GM12878 (cell line): ENCODE data around the gene LY6G5B. TPM values are rescaled to one million over a fixed set of nuclear protein-coding genes. Genes with fewer than 3 reads are reported as not detected.
A peak's percentile ranks its signal among the peaks of the same experiment; 100 is the strongest.

Experiments used
- ATAC-seq: fragments of 200-7000 bp; cut with Tn5 transposase; 3 replicates; pipeline ENCODE4 v1.9.1; 2020; ENCODE audit warnings: mild to moderate bottlenecking, moderate library complexity
- BruUV-seq: library from RNA; stranded (reverse); fragments of 400-500 nt; replicated peaks from 2 replicates; lab custom pipeline; 2021; lab: Mats Ljungman, UMichigan
- CTCF ChIA-PET: fragments of 300-600 bp; sonication (Branson Sonifier 250); formaldehyde crosslinking; extraction: SDS; loops from one replicate; lab custom pipeline; 2021; ENCODE audit warnings: inconsistent platforms; lab: Yijun Ruan, JAX
- POLR2A ChIA-PET: fragments of 350-600 bp; formaldehyde crosslinking; extraction: SDS; loops from one replicate; lab custom pipeline; 2021; ENCODE audit warnings: inconsistent platforms; lab: Charles Lee
- RAD21 ChIA-PET: fragments of 300-600 bp; sonication (Branson Sonifier 250); formaldehyde crosslinking; loops from one replicate; lab custom pipeline; 2023; ENCODE audit warnings: antibody characterized with exemption; ENCODE audit not compliant: unreplicated experiment; lab: Charles Lee
- SMC1A ChIA-PET: fragments of 300-600 bp; sonication (Branson Sonifier 250); formaldehyde crosslinking; loops from one replicate; lab custom pipeline; 2023; ENCODE audit not compliant: unreplicated experiment, uncharacterized antibody; lab: Charles Lee
- DNase-seq: peaks from one replicate; pipeline ENCODE4 v3.0.0-alpha.2; 2011; ENCODE audit warnings: low read depth, low spot score
- FAIRE-seq: peaks from 3 replicates; lab custom pipeline; 2011; peaks lifted over from hg19 to GRCh38; lab: Jason Lieb, UNC
- H2AFZ ChIP-seq: 2 replicates; pipeline ENCODE4 v1.6.0; 2011; ENCODE audit warnings: low read depth, low read length, control low read depth; ENCODE audit not compliant: control insufficient read depth
- H3K27ac ChIP-seq: 2 replicates; pipeline ENCODE4 v1.5.1; 2011; ENCODE audit warnings: control low read depth; ENCODE audit not compliant: control insufficient read depth, insufficient read depth
- H3K27me3 ChIP-seq, 2 experiments: replicated peaks in 1 of 2; 2 replicates each; pipeline versions ENCODE4 v1.6.0 to v1.6.1; 2011; ENCODE audit warnings: low read length in 1 of 2; ENCODE audit not compliant: control insufficient read depth in 2 of 2, insufficient read depth in 2 of 2
- H3K36me3 ChIP-seq, 2 experiments: 2 replicates each; pipeline ENCODE4 v1.5.1; 2011; ENCODE audit warnings: low read length in 1 of 2; ENCODE audit not compliant: control insufficient read depth in 2 of 2, insufficient read depth in 2 of 2
- H3K4me1 ChIP-seq: 2 replicates; pipeline ENCODE4 v1.6.1; 2011; ENCODE audit warnings: mild to moderate bottlenecking, low read length, moderate library complexity, mixed read lengths; ENCODE audit not compliant: control insufficient read depth, insufficient read depth
- H3K4me2 ChIP-seq: 2 replicates; pipeline ENCODE4 v1.6.0; 2011; ENCODE audit warnings: control low read depth; ENCODE audit not compliant: control insufficient read depth, insufficient read depth
- H3K4me3 ChIP-seq: fragments of 200-600 bp; sonication (generic); 2 replicates; pipeline ENCODE4 v1.5.1; 2016
- H3K79me2 ChIP-seq: 2 replicates; pipeline ENCODE4 v1.6.0; 2011; ENCODE audit warnings: low read length; ENCODE audit not compliant: control insufficient read depth, insufficient read depth
- H3K9ac ChIP-seq: 2 replicates; pipeline ENCODE4 v1.8.0; 2011; ENCODE audit warnings: low read length, control low read depth, mixed read lengths; ENCODE audit not compliant: control insufficient read depth, insufficient read depth
- H3K9me3 ChIP-seq: replicated peaks from 3 replicates; pipeline ENCODE4 v1.5.1; 2011; ENCODE audit warnings: mild to moderate bottlenecking, low read length; ENCODE audit not compliant: control insufficient read depth, insufficient read depth
- H4K20me1 ChIP-seq: 2 replicates; pipeline ENCODE4 v1.6.0; 2011; ENCODE audit not compliant: control insufficient read depth, insufficient read depth
- HDAC2 ChIP-seq: fragments of 200-600 bp; sonication (generic); IDR thresholded peaks from 2 replicates; pipeline ENCODE4 v1.6.1; 2017
- HDGF ChIP-seq: fragments of 450-650 bp; IDR thresholded peaks from 2 replicates; pipeline ENCODE4 v1.6.1; 2016; ENCODE audit warnings: antibody characterized with exemption
- POLR2A ChIP-seq: IDR thresholded peaks from 2 replicates; pipeline ENCODE4 v1.6.1; 2011; ENCODE audit warnings: low read depth, mild to moderate bottlenecking, low read length
- POLR2AphosphoS5 ChIP-seq: IDR thresholded peaks from 2 replicates; pipeline ENCODE4 v1.6.1; 2011; ENCODE audit warnings: mild to moderate bottlenecking, low read length, inconsistent platforms
- RBBP5 ChIP-seq: fragments of 200-600 bp; sonication (generic); conservative IDR thresholded peaks from 2 replicates; pipeline ENCODE4 v1.6.1; 2016
- SUZ12 ChIP-seq: fragments of 200-600 bp; sonication (generic); IDR thresholded peaks from one replicate; pipeline ENCODE4 v1.6.1; 2018; ENCODE audit warnings: antibody characterized with exemption, mild to moderate bottlenecking; ENCODE audit not compliant: unreplicated experiment
- ZNF384 ChIP-seq: IDR thresholded peaks from 2 replicates; pipeline ENCODE4 v1.6.1; 2012; ENCODE audit warnings: low read depth, mild to moderate bottlenecking, low read length, improper control_type of control experiment, borderline replicate concordance
- ZNF687 ChIP-seq: fragments of 450-650 bp; IDR thresholded peaks from 2 replicates; pipeline ENCODE4 v1.6.1; 2017; ENCODE audit warnings: mild to moderate bottlenecking, moderate library complexity
- WGBS: methylation state at CpG from one replicate; pipeline ENCODE4 v1.1.6; 2016; ENCODE audit warnings: low lambda C conversion rate; ENCODE audit not compliant: insufficient replicate concordance, insufficient coverage; ENCODE audit errors: missing lambda C conversion rate; 5-methylcytosine and 5-hydroxymethylcytosine counted together
- in situ Hi-C: fragments of 300-500 bp; cut with MboI; formaldehyde crosslinking; loops from 9 replicates; pipeline ENCODE4 v1.14.3; 2018; ENCODE audit warnings: mixed read lengths
- intact Hi-C: fragments of 100-400 bp; cut with micrococcal nuclease; formaldehyde crosslinking; loops from one replicate; pipeline ENCODE4 v1.14.2; 2022; ENCODE audit not compliant: unreplicated experiment
- polyA plus RNA-seq, 11 experiments: library from polyadenylated mRNA; depleted of rRNA in 4 of 11; unstranded in 6 of 11; stranded (reverse) in 5 of 11; fragments of >200 nt; fragmentation: Nextera tagmentation in 4 of 11; fragmentation: Illumina TruSeq in 1 of 11; extraction: Ambion mirVana in 4 of 11; extraction: Trizol in 1 of 11; gene quantifications; 1 replicate in 1 of 11; 2 replicates in 10 of 11; pipeline versions ENCODE4 v1.2.1 to v1.2.3, GENCODE V29; 2011 to 2016; ENCODE audit warnings: inconsistent platforms in 2 of 11, missing spikeins in 2 of 11, low read depth in 1 of 11
- total RNA-seq, 4 experiments: library from RNA; depleted of rRNA in 3 of 4; stranded (reverse); fragments of >200 nt in 3 of 4; fragmentation: Illumina TruSeq in 1 of 4; extraction: Trizol in 1 of 4; gene quantifications; 2 replicates each; pipeline versions ENCODE4 v1.2.1 to v1.2.3, GENCODE V29; 2013 to 2021
- TF ChIP-seq, protein P1 (sequence below): fragments of 450-650 bp; IDR thresholded peaks from 2 replicates; pipeline ENCODE4 v1.6.1; 2014; ENCODE audit warnings: mild to moderate bottlenecking

Gene LY6G5B
- total and polyA plus RNA-seq, 10 of the 15 experiments (the other 5 are each of a cell fraction or from before 2014, with no cell fraction given) = 3.2 to 16.5 (median 7.5) TPM

DNA sequence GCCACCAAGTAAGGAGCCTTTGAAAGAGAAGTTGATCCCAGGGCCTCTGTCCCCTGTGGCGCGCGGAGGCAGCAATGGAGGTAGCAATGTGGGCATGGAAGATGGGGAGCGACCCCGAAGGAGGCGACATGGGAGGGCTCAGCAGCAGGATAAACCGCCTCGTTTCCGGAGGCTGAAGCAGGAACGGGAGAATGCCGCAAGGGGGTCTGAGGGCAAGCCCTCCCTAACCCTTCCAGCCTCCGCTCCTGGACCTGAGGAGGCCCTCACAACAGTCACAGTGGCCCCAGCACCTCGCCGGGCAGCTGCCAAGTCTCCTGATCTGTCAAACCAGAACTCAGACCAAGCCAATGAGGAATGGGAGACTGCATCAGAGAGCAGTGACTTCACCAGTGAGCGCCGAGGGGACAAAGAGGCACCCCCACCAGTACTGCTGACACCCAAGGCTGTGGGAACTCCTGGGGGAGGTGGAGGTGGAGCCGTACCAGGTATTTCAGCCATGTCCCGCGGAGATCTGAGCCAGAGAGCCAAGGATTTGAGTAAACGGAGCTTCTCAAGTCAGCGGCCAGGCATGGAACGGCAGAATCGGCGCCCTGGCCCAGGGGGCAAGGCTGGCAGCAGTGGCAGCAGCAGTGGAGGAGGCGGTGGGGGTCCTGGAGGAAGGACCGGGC, 37.4 kb upstream of the LY6G5B start:
- no peak overlapping the region for H3K9ac ChIP-seq
- no peak overlapping the region for H2AFZ ChIP-seq
- no peak for ATAC-seq
- no TSS peak for BruUV-seq
- no peaks in the 10 kb centered on the region for H3K9me3 ChIP-seq
- ChIA-PET SMC1A (interaction anchor here (0.7 kb wide), 1 partner anchor 10 kb away, joined by 3 read pairs; no protein-coding TSS in a partner anchor), POLR2A (no interaction called here), RAD21 (no interaction called here), CTCF (interaction anchor here (1.1 kb wide), 1 partner anchor 10 kb away, joined by 3 read pairs; no protein-coding TSS in a partner anchor)
- no peak for DNase-seq
- WGBS = 95% methylated on average over 26 of the region's 26 CpGs
- FAIRE-seq = no peak
- no peaks in the 10 kb centered on the region for H3K4me1 ChIP-seq
- no peak overlapping the region for H3K27ac ChIP-seq
- H4K20me1 ChIP-seq = no peaks in the 10 kb centered on the region
- no peaks in the 10 kb centered on the region; the same call in 1 of the 2 replicates for H3K79me2 ChIP-seq
- no peaks in the 10 kb centered on the region for H3K27me3 ChIP-seq
- H3K4me2 ChIP-seq = no peak overlapping the region
- in situ Hi-C loops (no loop called here), intact Hi-C loops (no loop called here)
- H3K4me3 ChIP-seq = no peak overlapping the region
- TF ChIP-seq POLR2AphosphoS5 (peak; percentile 64; the same call in 1 of the 2 replicates), POLR2A (peak; percentile 73), ZNF384 (no peak)
- TF ChIP-seq, all 136 proteins: peak for 2
- H3K36me3 ChIP-seq = peaks cover 55 to 66% of the 10 kb centered on the region in 2 experiments

DNA sequence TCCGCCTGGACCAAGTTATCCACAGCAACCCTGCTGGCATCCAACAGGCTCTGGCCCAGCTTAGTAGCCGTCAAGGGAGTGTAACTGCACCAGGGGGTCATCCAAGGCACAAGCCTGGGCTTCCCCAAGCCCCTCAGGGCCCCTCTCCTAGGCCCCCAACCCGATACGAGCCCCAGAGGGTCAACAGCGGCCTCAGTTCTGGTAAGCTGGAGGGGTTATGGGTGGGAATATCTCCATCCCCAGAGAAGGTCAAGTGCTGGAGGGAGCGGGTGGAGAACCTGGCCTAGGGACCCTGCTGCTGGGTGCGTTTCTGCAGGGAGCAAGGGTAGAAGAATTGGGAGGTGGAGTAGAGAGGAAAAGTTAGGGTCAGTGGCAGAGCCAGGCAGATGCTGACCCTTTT, 36.3 kb upstream of the LY6G5B start:
- TF ChIP-seq RBBP5 = no peak
- no peak for TF ChIP-seq ZNF687
- peak; percentile 54 for TF ChIP-seq POLR2A
- no peak for TF ChIP-seq HDGF
- no peak for TF ChIP-seq HDAC2
- TF ChIP-seq, protein P1, sequence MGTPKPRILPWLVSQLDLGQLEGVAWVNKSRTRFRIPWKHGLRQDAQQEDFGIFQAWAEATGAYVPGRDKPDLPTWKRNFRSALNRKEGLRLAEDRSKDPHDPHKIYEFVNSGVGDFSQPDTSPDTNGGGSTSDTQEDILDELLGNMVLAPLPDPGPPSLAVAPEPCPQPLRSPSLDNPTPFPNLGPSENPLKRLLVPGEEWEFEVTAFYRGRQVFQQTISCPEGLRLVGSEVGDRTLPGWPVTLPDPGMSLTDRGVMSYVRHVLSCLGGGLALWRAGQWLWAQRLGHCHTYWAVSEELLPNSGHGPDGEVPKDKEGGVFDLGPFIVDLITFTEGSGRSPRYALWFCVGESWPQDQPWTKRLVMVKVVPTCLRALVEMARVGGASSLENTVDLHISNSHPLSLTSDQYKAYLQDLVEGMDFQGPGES = no peak
- TF ChIP-seq SUZ12 = no peak
- no peaks in the 10 kb centered on the region for H3K9me3 ChIP-seq
- FAIRE-seq (no peak), ATAC-seq (no peak), DNase-seq (no peak)
- SMC1A ChIA-PET = interaction anchor here (0.7 kb wide), 1 partner anchor 11 kb away, joined by 3 read pairs; no protein-coding TSS in a partner anchor
- no peaks in the 10 kb centered on the region for H3K27me3 ChIP-seq
- H3K4me2 ChIP-seq = no peak overlapping the region
- H3K4me3 ChIP-seq = no peak overlapping the region
- H2AFZ ChIP-seq = no peak overlapping the region
- H3K27ac ChIP-seq = no peak overlapping the region
- CTCF ChIA-PET = interaction anchor here (1.1 kb wide), 1 partner anchor 11 kb away, joined by 3 read pairs; no protein-coding TSS in a partner anchor
- BruUV-seq = no TSS peak
- intact Hi-C loops = no loop called here
- H3K9ac ChIP-seq = no peak overlapping the region
- peaks cover 57 to 58% of the 10 kb centered on the region in 2 experiments for H3K36me3 ChIP-seq
- H4K20me1 ChIP-seq = no peaks in the 10 kb centered on the region
- POLR2A ChIA-PET = no interaction called here
- RAD21 ChIA-PET = no interaction called here
- H3K79me2 ChIP-seq = no peaks in the 10 kb centered on the region; the same call in 1 of the 2 replicates
- in situ Hi-C loops = no loop called here
- no peaks in the 10 kb centered on the region for H3K4me1 ChIP-seq
- 78% methylated on average over 7 of the region's 7 CpGs for WGBS
